Epithelial cell of proximal tubule (primary cell): ENCODE results near the gene SETX. TPM values are rescaled to one million over a fixed set of nuclear protein-coding genes. Genes with fewer than 3 reads are reported as not detected.

ENCODE experiments used
- DNase-seq: peaks from one replicate; pipeline ENCODE4 v3.0.0-alpha.2; 2011; ENCODE audit warnings: low read depth
- H3K4me3 ChIP-seq: 2 replicates; pipeline ENCODE4 v1.5.1; 2011; ENCODE audit warnings: low read depth, mild to moderate bottlenecking, low read length
- total RNA-seq: library from RNA; depleted of rRNA; stranded (reverse); fragments of >200 nt; gene quantifications from 2 replicates; pipeline ENCODE4 v1.2.3, GENCODE V29; 2015
- TF ChIP-seq, protein P1 (sequence below): conservative IDR thresholded peaks from 2 replicates; pipeline ENCODE4 v1.5.1; 2012; ENCODE audit warnings: low read depth, mild to moderate bottlenecking, low read length

SETX gene
- total RNA-seq, 1 donor from 2014 or later, result 34.7 TPM

DNA sequence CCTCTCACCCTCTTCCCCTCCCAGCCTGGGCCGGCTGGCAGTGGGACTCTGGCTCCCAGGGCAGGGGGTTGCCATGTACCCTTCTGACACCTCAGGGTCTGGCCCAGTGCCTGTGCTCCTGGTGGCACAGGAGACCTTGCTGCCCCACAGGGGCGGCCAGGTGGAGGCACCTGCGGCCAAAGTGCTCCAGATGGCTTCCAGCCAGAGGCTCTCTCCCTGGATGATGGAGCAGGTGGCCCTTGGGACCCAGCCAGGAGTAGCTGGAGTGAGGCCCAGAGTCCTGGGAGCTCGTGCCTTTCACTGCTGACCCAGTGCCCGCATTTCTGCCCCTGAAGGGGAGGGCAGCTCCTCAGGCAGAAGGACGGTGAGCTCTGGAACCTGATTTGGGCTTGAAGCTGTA is 105.7 kb downstream of the SETX start:
- DNase-seq, result no peak
- TF ChIP-seq, protein P1, sequence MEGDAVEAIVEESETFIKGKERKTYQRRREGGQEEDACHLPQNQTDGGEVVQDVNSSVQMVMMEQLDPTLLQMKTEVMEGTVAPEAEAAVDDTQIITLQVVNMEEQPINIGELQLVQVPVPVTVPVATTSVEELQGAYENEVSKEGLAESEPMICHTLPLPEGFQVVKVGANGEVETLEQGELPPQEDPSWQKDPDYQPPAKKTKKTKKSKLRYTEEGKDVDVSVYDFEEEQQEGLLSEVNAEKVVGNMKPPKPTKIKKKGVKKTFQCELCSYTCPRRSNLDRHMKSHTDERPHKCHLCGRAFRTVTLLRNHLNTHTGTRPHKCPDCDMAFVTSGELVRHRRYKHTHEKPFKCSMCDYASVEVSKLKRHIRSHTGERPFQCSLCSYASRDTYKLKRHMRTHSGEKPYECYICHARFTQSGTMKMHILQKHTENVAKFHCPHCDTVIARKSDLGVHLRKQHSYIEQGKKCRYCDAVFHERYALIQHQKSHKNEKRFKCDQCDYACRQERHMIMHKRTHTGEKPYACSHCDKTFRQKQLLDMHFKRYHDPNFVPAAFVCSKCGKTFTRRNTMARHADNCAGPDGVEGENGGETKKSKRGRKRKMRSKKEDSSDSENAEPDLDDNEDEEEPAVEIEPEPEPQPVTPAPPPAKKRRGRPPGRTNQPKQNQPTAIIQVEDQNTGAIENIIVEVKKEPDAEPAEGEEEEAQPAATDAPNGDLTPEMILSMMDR, result no peak
- H3K4me3 ChIP-seq, result no peak overlapping the region

DNA sequence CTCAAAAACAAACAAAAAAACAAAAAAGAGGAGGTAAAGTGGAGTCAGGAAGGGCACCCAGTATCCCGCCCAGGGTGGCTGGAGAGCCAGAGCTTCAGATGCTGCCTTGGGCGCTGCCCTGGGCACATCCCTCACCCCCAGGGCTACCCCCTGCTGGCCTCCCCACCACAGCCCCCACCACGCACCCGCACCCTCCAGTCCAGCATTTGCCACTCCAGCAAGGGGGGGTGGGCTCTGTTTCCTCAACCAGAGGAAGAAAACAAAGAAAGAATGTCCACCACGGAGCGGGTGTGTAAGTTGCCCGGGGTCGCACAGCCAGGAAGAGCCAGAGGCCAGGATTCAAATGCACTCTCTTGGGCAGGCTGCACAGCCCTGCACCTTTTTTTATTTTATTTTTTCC is 106.8 kb downstream of the SETX start:
- TF ChIP-seq, protein P1, result no peak
- DNase-seq, result no peak
- H3K4me3 ChIP-seq, result no peak overlapping the region

DNA sequence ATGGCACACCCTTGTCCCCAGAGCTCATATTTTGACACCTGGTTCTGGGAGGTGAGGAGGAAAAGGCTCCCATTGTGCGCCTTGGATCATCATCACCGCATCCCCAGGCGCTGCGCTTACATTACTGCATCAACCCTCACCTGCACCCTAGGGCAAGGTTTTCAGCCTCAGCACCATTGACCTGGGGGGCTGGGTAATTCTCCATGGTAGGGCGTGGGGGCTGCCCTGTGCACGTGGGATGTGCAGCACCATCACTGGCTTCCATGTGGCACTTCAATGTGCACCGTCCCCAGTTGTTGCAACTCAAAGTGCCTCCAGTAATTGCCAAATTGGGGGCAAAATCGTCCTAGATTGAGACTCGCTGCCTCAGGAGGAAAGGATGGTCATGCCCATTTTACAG is 109.3 kb downstream of the SETX start:
- DNase-seq, result no peak
- no peak overlapping the region for H3K4me3 ChIP-seq
- TF ChIP-seq, protein P1, result no peak

DNA sequence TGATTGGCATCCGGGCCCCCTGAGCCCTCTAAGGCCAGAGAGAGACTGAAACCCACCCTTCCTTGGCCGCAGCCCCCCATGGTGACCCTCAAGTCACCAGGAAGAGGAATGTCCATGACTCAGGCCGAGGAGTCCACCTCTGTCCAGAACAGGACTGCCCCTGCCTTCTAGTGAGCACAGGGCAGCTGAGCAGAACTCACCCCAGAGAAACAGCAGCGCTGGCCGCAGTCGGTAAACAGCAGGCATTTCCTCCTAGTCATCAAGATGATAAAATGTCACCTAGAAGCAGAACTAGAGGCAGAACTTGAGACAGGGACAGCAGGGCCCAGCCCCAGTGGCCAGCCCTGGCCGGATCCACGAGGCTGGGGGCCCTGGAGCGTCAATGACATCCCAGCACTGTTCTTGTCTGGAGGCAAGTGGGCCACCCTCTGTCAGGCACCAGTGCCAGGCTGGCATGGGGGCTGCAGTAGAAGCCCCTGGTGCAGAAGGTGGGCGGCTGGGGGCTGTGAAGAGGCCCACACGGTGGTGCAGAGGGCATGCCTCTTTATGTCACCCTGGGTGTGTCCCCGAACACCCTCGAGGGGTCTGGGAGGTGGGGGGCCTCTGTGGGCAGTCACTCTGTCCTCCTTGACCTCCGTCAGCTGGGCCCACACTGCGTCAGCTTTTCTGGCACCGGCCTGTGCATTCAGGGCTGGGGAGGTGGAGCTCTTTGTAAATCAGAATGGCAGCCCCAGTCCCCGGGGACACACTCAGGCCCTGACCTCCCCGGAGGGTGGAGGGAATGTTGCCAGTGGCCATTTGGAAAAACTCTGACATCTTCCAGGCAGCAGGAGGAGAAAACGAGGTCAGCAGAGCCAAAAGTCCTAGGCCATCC is 110.0 kb downstream of the SETX start:
- DNase-seq, result no peak
- TF ChIP-seq, protein P1, result no peak
- no peak overlapping the region for H3K4me3 ChIP-seq

DNA sequence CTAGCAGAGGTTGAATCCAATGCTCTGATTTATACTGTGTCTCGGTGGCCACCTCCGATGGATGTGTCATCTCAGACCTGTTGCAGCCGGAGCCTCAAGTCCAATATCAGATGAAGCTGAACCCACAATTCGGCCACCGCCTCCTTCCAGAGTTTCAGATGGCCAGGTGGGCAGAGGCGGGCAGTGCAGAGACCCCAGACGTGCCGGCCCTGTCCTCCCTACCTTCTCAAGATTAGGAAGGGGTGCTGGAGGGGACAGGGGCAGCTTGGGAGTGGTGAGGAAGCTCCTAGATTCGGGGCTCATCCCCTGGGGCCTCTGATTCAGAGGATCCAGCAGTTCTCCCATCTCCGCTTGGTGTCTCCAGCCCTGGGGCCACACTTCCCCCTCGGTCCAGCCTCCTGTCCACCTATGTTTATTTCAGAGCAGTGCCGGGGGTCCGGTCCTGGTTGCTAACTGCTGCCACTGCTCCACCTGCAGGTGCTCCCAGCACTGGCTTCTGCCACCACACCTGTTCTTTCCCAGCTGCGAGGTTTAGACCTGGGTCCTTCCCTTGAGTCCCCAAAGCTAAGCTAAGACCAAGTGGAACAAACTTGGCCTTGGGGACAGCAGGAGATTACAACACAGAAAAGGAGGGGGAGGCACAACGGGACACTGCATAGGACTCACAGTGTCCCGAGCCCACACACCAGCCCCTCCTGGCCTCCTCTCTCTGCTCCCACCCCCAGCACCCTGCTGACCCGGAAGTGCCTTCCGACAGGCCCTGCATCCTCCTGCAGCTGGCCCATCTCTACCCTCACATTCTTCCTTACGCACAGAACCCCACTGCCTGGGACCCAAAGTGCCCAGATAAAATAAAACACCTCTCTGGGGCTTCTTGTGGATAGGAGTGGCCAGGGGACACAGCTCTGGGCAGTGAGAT is 111.4 kb downstream of the SETX start:
- H3K4me3 ChIP-seq, result no peak overlapping the region
- DNase-seq, result no peak
- TF ChIP-seq, protein P1, result no peak

DNA sequence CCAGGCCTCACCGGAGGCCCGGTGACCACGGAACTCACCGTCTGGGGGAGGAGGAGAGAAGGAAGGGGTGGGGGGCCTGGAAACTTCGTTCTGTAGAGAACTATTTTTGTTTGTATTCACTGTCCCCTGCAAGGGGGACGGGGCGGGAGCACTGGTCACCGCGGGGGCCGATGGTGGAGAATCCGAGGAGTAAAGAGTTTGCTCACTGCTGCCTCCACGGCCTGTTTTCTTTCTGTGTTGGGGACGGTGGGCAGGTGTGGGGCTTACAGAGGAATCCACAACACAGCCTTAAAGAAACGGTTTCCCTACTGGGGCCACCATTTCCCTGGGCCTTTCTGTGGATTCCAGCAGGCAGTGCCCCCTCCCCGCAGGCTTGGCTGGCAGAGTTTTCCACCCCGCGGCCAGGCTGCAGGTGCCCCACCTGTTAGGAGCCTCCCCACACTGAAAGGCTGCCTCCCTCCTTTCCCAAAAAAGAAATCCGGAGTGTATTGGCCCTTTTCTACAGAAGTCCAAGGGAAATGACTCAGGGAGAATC is 112.1 kb downstream of the SETX start:
- DNase-seq, result no peak
- peak overlapping the region; percentile 51 for H3K4me3 ChIP-seq
- TF ChIP-seq, protein P1, result no peak
